Endothelial cell of umbilical vein (primary cell): ENCODE data around the gene MCRIP2. TPM values are rescaled to one million over a fixed set of nuclear protein-coding genes. Genes with fewer than 3 reads are reported as not detected.

Experiments used
- BruUV-seq: library from RNA; stranded (reverse); fragments of 400-500 nt; replicated peaks from 2 replicates; lab custom pipeline; 2021; lab: Mats Ljungman, UMichigan
- CTCF ChIA-PET: fragments of 300-600, 350-600 bp; sonication (Branson Sonifier 250); formaldehyde crosslinking; loops from one replicate; lab custom pipeline; 2021; ENCODE audit warnings: antibody characterized with exemption, inconsistent platforms; lab: Charles Lee
- POLR2A ChIA-PET: fragments of 300-600, 350-600 bp; sonication (Branson Sonifier 250); formaldehyde crosslinking; loops from one replicate; lab custom pipeline; 2021; ENCODE audit warnings: antibody characterized with exemption, inconsistent platforms; lab: Charles Lee
- DNase-seq: peaks from one replicate; pipeline ENCODE4 v3.0.0-alpha.2; 2011; ENCODE audit warnings: low read depth, low spot score
- FAIRE-seq: peaks from 2 replicates; lab custom pipeline; 2011; peaks lifted over from hg19 to GRCh38; lab: Jason Lieb, UNC
- H2AFZ ChIP-seq: 2 replicates; pipeline ENCODE4 v1.6.0; 2012; ENCODE audit warnings: low read depth, low read length, control low read depth, inconsistent platforms
- H3K27ac ChIP-seq: 2 replicates; pipeline ENCODE4 v1.5.1; 2011; ENCODE audit warnings: low read depth, mild to moderate bottlenecking, control low read depth, low read length, moderate library complexity; ENCODE audit not compliant: insufficient read depth
- H3K27me3 ChIP-seq, 2 experiments: 2 replicates each; pipeline versions ENCODE4 v1.6.0 to v1.6.1; 2011; ENCODE audit warnings: low read length in 2 of 2, mixed read lengths in 1 of 2; ENCODE audit not compliant: control insufficient read depth in 2 of 2, insufficient read depth in 2 of 2
- H3K36me3 ChIP-seq, 2 experiments: 2 replicates in 1 of 2; 3 replicates in 1 of 2; pipeline ENCODE4 v1.5.1; 2011; ENCODE audit warnings: low read length in 2 of 2, mild to moderate bottlenecking in 1 of 2, moderate library complexity in 1 of 2; ENCODE audit not compliant: control insufficient read depth in 2 of 2, insufficient read depth in 2 of 2; ENCODE audit errors: extremely low read depth in 1 of 2
- H3K4me1 ChIP-seq: 3 replicates; pipeline ENCODE4 v1.5.1; 2011; ENCODE audit warnings: mild to moderate bottlenecking, low read length; ENCODE audit not compliant: control insufficient read depth, insufficient read depth; ENCODE audit errors: extremely low read depth
- H3K4me2 ChIP-seq: 2 replicates; pipeline ENCODE4 v1.6.1; 2011; ENCODE audit warnings: low read length, control low read depth, mixed read lengths; ENCODE audit not compliant: insufficient read depth
- H3K4me3 ChIP-seq, 3 experiments: fragments of 200-600 bp in 1 of 3; sonication (generic), shearing (Covaris generic) in 1 of 3; replicated peaks in 1 of 3; 2 replicates each; pipeline ENCODE4 v1.5.1; 2011 to 2016; ENCODE audit warnings: control low read depth in 3 of 3, low read length in 3 of 3, mild to moderate bottlenecking in 2 of 3, inconsistent platforms in 1 of 3, low read depth in 1 of 3, moderate library complexity in 1 of 3; ENCODE audit not compliant: insufficient read depth in 1 of 3
- H3K79me2 ChIP-seq: 2 replicates; pipeline ENCODE4 v1.6.0; 2012; ENCODE audit warnings: low read length, inconsistent platforms; ENCODE audit not compliant: control insufficient read depth, insufficient read depth
- H3K9ac ChIP-seq: replicated peaks from 2 replicates; pipeline ENCODE3; 2011; ENCODE audit warnings: low read length, control low read depth; ENCODE audit not compliant: insufficient read depth; ENCODE audit errors: extremely low read depth
- H3K9me1 ChIP-seq: replicated peaks from 3 replicates; pipeline ENCODE4 v1.6.0; 2011; ENCODE audit warnings: mild to moderate bottlenecking, low read length; ENCODE audit not compliant: control insufficient read depth, insufficient read depth; ENCODE audit errors: extremely low read depth
- H3K9me3 ChIP-seq: replicated peaks from 2 replicates; pipeline ENCODE4 v1.5.1; 2012; ENCODE audit warnings: low read length, inconsistent platforms; ENCODE audit not compliant: control insufficient read depth, insufficient read depth
- H4K20me1 ChIP-seq: replicated peaks from 2 replicates; pipeline ENCODE3; 2011; ENCODE audit warnings: mild to moderate bottlenecking, low read length; ENCODE audit not compliant: control insufficient read depth, insufficient read depth; ENCODE audit errors: extremely low read depth
- EZH2 ChIP-seq: IDR thresholded peaks from 2 replicates; pipeline ENCODE4 v1.6.1; 2012; ENCODE audit warnings: borderline replicate concordance, low read depth, mild to moderate bottlenecking, moderate library complexity, low read length, inconsistent platforms; ENCODE audit not compliant: severe bottlenecking
- FOS ChIP-seq: IDR thresholded peaks from 2 replicates; pipeline ENCODE4 v1.6.1; 2011; ENCODE audit warnings: mild to moderate bottlenecking, low read length, moderate library complexity, borderline replicate concordance; ENCODE audit not compliant: insufficient read depth
- GATA2 ChIP-seq: IDR thresholded peaks from 2 replicates; pipeline ENCODE4 v1.7.0; 2011; ENCODE audit warnings: low read depth, mild to moderate bottlenecking, moderate library complexity, mixed read lengths, low read length; ENCODE audit not compliant: insufficient read length, insufficient read depth
- JUN ChIP-seq: IDR thresholded peaks from 2 replicates; pipeline ENCODE4 v1.6.1; 2011; ENCODE audit warnings: borderline replicate concordance, low read depth; ENCODE audit not compliant: insufficient read length, insufficient read depth
- MYC ChIP-seq: IDR thresholded peaks from one replicate; pipeline ENCODE4 v1.6.1; 2011; ENCODE audit warnings: mild to moderate bottlenecking, low read depth, low read length
- POLR2A ChIP-seq: IDR thresholded peaks from 2 replicates; pipeline ENCODE4 v1.6.1; 2012; ENCODE audit warnings: low read depth, mild to moderate bottlenecking, control low read depth, low read length
- POLR2AphosphoS5 ChIP-seq: IDR thresholded peaks from 2 replicates; pipeline ENCODE4 v1.6.1; 2012; ENCODE audit warnings: low read depth, mild to moderate bottlenecking, control low read depth, low read length, moderate library complexity; ENCODE audit not compliant: insufficient read depth
- dilution Hi-C: fragments of 300-500 bp; cut with MboI; formaldehyde crosslinking; loops from one replicate; pipeline ENCODE4 v1.15.0; 2019; ENCODE audit warnings: low sequenced_read_pairs; ENCODE audit not compliant: extremely low pct_ligation_motif_present
- intact Hi-C: fragments of 100-400 bp; cut with micrococcal nuclease; formaldehyde crosslinking; loops from one replicate; pipeline ENCODE4 v1.10.0; 2022
- polyA plus RNA-seq, 4 experiments: library from polyadenylated mRNA; depleted of rRNA in 3 of 4; stranded (reverse) in 3 of 4; unstranded in 1 of 4; fragments of >200 nt; gene quantifications; 2 replicates each; pipeline versions ENCODE4 v1.2.1 to v1.2.3, GENCODE V29; 2011 to 2012; ENCODE audit warnings: missing spikeins in 1 of 4
- total RNA-seq: library from RNA; stranded (reverse); gene quantifications from 2 replicates; pipeline ENCODE4 v1.2.3, GENCODE V29; 2021
- TF ChIP-seq, protein P1 (sequence below): IDR thresholded peaks from 2 replicates; pipeline ENCODE4 v1.6.1; 2011; ENCODE audit not compliant: insufficient read depth, insufficient read length
- TF ChIP-seq, protein P2 (sequence below), 2 donors: IDR thresholded peaks; 1 replicate in 1 of 2; 2 replicates in 1 of 2; pipeline ENCODE4 v1.5.1; 2011; ENCODE audit warnings: low read length in 2 of 2, mild to moderate bottlenecking in 2 of 2, moderate library complexity in 2 of 2, control low read depth in 1 of 2, inconsistent platforms in 1 of 2, low read depth in 1 of 2; ENCODE audit not compliant: insufficient read depth in 1 of 2; ENCODE audit errors: extremely low read depth in 1 of 2

Gene MCRIP2
- total and polyA plus RNA-seq, 2 donors (not counting 3 experiments of a cell fraction or from before 2014, with no cell fraction given): 17.1 to 18.9 TPM

GRCh38 chr16:636206-637080 is 5.2 kb upstream of the MCRIP2 start, which contains the start of gene METTL26:
Gene METTL26 (minus strand): TSS chr16:636305. CDS start chr16:636290, 15 bp downstream.
- TF ChIP-seq EZH2 (no peak), GATA2 (peak; percentile 25), POLR2AphosphoS5 (peak; percentile 92), JUN (no peak), POLR2A (peak; percentile 95), MYC (peak; percentile 26), FOS (no peak)
- TF ChIP-seq, protein P1, sequence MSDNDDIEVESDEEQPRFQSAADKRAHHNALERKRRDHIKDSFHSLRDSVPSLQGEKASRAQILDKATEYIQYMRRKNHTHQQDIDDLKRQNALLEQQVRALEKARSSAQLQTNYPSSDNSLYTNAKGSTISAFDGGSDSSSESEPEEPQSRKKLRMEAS: peak; percentile 46
- TF ChIP-seq, protein P2, sequence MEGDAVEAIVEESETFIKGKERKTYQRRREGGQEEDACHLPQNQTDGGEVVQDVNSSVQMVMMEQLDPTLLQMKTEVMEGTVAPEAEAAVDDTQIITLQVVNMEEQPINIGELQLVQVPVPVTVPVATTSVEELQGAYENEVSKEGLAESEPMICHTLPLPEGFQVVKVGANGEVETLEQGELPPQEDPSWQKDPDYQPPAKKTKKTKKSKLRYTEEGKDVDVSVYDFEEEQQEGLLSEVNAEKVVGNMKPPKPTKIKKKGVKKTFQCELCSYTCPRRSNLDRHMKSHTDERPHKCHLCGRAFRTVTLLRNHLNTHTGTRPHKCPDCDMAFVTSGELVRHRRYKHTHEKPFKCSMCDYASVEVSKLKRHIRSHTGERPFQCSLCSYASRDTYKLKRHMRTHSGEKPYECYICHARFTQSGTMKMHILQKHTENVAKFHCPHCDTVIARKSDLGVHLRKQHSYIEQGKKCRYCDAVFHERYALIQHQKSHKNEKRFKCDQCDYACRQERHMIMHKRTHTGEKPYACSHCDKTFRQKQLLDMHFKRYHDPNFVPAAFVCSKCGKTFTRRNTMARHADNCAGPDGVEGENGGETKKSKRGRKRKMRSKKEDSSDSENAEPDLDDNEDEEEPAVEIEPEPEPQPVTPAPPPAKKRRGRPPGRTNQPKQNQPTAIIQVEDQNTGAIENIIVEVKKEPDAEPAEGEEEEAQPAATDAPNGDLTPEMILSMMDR (IDR thresholded peaks at IDR 0.05; ENCODE audit: extremely low read depth in 1 of 2, insufficient read depth in 1 of 2, low read depth in 1 of 2, low read length in 2 of 2): no peak
- Histone ChIP-seq H3K4me2 (peak within 1 kb of the TSS; percentile 53), H2AFZ (peak within 1 kb of the TSS; percentile 84), H3K9ac (peak within 1 kb of the TSS; percentile 66), H3K79me2 (peaks cover 8% of the 10 kb centered on the region), H3K9me1 (no peaks in the 10 kb centered on the region), H3K9me3 (no peaks in the 10 kb centered on the region), H4K20me1 (no peaks in the 10 kb centered on the region), H3K27me3 (no peaks in the 10 kb centered on the region), H3K27ac (peak within 1 kb of the TSS; percentile 68), H3K4me3 (peak within 1 kb of the TSS; percentile 37 to 82 (median 61)), H3K4me1 (peaks cover 9% of the 10 kb centered on the region), H3K36me3 (no peaks in the 10 kb centered on the region)
- peak; percentile 93 for DNase-seq
- CTCF ChIA-PET: interaction anchor here (0.6 to 1.7 kb wide), 11 partner anchors 9 to 60 kb away, joined by 3 to 8 read pairs (median 4); partner anchors contain the start of genes RAB40C and RHBDL1
- POLR2A ChIA-PET: interaction anchor here (1.2 to 1.6 kb wide), 2 partner anchors 9 to 13 kb away, joined by 4 read pairs; partner anchors contain the start of gene WDR90
- peak; percentile 96 for FAIRE-seq
- intact Hi-C loops: loop anchor here (1.0 kb wide), 3 partner anchors 12 to 47 kb away; no protein-coding TSS in a partner anchor
- dilution Hi-C loops: no loop called here
- BruUV-seq: TSS peak; percentile 86
